ENCODE data around the gene GAS7.

The GAS7 gene

DNA sequence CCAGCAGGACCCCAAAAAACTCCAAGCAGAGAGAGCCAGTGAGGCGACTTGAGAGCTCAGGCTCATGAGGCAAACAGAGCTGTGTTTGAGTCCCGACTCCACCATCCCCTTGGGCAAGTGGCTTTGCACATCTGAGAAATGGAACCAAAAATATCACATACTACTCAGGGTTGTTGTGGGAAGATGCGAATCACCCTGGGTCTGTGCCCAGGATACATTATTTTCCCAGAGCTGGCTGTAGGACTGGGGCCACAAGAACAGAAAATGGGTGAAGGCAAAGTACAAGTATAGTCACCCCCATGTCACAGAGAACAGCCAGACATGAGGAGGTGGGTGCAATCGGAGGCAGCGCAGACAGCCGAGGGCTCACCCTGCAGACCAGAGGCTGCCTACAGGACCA, 127.3 kb downstream of the GAS7 start:
- in situ Hi-C loops (cut with MboI; ENCODE audit: low sequenced_read_pairs, unreplicated experiment) = no loop called here
- DNase-seq (ENCODE audit: low spot score) = no peak
- TF ChIP-seq, protein P1, sequence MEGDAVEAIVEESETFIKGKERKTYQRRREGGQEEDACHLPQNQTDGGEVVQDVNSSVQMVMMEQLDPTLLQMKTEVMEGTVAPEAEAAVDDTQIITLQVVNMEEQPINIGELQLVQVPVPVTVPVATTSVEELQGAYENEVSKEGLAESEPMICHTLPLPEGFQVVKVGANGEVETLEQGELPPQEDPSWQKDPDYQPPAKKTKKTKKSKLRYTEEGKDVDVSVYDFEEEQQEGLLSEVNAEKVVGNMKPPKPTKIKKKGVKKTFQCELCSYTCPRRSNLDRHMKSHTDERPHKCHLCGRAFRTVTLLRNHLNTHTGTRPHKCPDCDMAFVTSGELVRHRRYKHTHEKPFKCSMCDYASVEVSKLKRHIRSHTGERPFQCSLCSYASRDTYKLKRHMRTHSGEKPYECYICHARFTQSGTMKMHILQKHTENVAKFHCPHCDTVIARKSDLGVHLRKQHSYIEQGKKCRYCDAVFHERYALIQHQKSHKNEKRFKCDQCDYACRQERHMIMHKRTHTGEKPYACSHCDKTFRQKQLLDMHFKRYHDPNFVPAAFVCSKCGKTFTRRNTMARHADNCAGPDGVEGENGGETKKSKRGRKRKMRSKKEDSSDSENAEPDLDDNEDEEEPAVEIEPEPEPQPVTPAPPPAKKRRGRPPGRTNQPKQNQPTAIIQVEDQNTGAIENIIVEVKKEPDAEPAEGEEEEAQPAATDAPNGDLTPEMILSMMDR (IDR thresholded peaks at IDR 0.05; ENCODE audit: borderline replicate concordance, control extremely low read depth, extremely low read depth, insufficient read depth, missing control alignments) = no peak

DNA sequence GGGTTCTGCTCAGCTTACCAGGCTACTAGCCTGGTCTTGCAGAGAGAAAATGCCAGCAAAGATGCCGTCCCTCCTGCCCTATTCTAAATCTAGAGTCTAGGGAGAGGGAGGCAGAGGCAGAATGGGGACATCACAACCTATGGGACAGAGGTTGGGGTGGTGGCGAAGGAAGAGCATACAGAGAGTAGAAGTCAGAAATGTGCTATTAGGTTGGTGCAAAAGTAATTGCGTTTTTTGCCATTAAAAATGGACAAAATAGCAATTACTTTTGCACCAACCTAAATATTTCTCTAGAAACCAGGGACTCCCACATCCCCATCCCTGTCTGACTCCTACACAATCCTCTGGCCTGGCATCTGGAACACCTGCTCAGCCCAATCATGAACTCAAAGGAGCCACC, 127.7 kb downstream of the GAS7 start:
- no peak for DNase-seq (ENCODE audit: low spot score)
- in situ Hi-C loops (cut with MboI; ENCODE audit: low sequenced_read_pairs, unreplicated experiment) = no loop called here
- TF ChIP-seq, protein P1 (IDR thresholded peaks at IDR 0.05; ENCODE audit: borderline replicate concordance, control extremely low read depth, extremely low read depth, insufficient read depth, missing control alignments) = no peak

DNA sequence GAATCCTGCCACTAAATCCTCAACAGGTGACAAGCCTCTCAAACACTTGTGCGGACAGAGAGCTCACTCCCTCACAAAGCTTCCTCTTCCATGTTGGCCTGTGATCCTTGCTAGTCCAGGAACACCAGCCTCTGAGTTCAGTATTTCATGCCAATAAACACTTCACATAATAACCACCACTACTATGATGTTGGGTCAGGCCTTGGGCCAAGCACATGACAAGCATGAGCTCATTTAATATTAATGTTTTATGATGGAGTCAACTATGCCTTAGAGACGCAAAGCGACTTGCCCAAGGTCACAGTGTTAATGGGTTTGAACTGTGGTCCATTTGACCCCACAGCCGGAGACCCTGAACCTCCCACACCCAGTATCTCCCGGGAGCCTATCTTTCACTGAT, 129.1 kb downstream of the GAS7 start:
- TF ChIP-seq, protein P1 (IDR thresholded peaks at IDR 0.05; ENCODE audit: borderline replicate concordance, control extremely low read depth, extremely low read depth, insufficient read depth, missing control alignments) = no peak
- in situ Hi-C loops (cut with MboI; ENCODE audit: low sequenced_read_pairs, unreplicated experiment) = no loop called here

DNA sequence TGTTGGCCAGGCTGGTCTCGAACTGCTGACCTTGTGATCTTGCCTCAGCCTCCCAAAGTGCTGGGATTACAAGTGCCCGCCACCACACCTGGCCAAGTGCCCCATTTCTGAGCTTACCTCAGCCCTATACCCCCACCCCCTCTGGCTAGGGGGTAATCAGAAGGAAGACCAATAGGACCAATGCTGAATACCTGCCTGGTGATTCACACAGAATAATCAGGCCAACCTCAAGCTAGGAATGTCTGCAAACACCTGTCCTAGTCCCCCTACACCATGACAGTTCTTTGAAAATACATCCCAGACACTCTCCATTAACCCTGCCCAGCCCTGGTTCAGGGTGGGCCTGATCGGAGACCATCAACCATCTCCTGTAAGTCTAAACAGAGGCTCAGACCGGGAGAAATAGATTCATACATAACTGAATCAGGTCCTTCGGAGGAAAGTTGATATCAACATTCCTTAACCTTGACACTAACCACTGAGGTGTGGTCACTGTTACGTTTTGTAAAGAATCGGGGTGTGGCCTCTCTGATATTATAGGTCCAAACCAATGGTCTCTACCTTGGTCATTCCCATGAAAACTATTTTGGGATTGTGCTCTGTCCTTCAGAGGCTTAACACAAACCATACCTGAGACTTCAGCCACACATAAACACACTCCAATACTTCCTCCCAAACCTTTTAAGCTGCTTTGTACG, 130.8 kb downstream of the GAS7 start:
- in situ Hi-C loops (cut with MboI; ENCODE audit: low sequenced_read_pairs, unreplicated experiment) = no loop called here
- DNase-seq (ENCODE audit: low spot score) = no peak
- TF ChIP-seq, protein P1 (IDR thresholded peaks at IDR 0.05; ENCODE audit: borderline replicate concordance, control extremely low read depth, extremely low read depth, insufficient read depth, missing control alignments) = no peak

More for the DNA sequence above, 129.1 kb downstream of the GAS7 start:
- no peak for DNase-seq (ENCODE audit: low spot score)

DNA sequence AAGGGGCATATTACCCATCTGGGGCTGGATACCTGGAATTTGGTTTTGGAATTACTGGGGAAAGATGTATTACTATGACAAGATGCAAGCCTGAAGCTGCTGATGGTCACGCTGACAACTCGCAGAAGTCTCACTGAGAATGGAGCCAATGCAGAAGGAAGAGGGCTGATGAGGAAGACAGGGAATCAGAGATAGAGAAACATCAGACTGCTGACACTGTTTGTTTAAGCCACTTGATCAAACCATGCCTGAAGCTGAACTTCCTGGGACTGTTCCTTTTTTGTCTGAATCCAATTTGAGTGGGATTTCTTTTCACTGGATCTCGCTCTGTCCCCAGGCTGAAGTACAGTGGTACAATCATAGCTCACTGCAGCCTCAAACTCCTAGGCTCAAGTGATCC, 133.9 kb downstream of the GAS7 start:
- DNase-seq (ENCODE audit: low spot score) = no peak
- TF ChIP-seq, protein P1 (IDR thresholded peaks at IDR 0.05; ENCODE audit: borderline replicate concordance, control extremely low read depth, extremely low read depth, insufficient read depth, missing control alignments) = no peak
- in situ Hi-C loops (cut with MboI; ENCODE audit: low sequenced_read_pairs, unreplicated experiment) = no loop called here

DNA sequence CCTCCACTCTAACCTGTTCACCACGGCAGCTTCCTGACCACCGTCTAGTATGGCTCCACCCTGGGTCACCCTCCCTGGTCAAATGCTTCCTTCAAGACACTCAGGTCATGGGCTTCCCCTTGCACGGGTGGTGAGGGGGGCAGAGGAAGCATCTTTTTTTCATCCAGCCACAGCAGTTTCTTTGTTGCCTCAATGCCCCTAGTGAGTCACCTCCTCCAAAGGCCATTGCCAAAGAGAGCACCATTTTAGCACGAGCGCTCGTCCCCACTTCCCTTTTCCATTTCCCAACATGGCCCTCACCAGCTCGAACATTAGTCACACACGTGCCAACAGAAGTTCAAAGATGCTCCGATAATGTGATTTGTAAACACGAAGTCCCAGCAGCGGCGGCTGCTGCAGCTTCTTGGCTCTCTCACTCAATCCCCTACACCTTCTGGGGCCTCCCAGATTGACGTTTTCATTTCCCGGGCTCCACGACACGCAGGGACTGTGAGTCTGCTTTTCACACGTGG, 134.6 kb downstream of the GAS7 start:
- no peak for DNase-seq (ENCODE audit: low spot score)
- in situ Hi-C loops (cut with MboI; ENCODE audit: low sequenced_read_pairs, unreplicated experiment) = no loop called here

More for the DNA sequence above, 134.6 kb downstream of the GAS7 start:
- TF ChIP-seq, protein P1 (IDR thresholded peaks at IDR 0.05; ENCODE audit: borderline replicate concordance, control extremely low read depth, extremely low read depth, insufficient read depth, missing control alignments) = no peak
